Measurements from ENCODE around the gene CDK1. TPM values are rescaled to one million over a fixed set of nuclear protein-coding genes. Genes with fewer than 3 reads are reported as not detected.

The CDK1 gene
- total RNA-seq, 4 donors from 2014 or later, result 0.26 to 2.8 (median 0.75) TPM

DNA sequence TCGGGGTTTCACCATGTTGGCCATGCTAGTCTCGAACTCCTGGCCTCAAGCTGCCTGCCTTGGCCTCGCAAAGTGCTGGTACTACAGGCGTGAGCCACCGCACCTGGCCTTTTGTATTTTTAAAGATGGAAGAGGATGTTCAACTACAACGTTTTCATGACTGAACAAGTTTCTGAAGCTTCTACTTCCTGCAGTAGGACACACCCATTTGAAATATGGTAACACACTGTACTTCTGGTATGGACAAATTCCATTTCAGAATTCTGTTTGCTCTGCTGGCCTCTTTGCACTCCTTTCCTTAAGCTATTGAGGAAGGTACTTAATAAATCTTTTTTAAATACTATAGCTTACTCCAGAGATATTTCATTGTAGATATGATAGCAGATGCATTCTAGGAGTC, 10.9 kb upstream of the CDK1 start:
- DNase-seq (ENCODE audit: extremely low spot score), result no peak
- TF ChIP-seq POLR2A (IDR thresholded peaks at IDR 0.05; ENCODE audit: low read depth) (no peak), EP300 (IDR thresholded peaks at IDR 0.05) (no peak), POLR2AphosphoS5 (IDR thresholded peaks at IDR 0.05) (no peak)
- TF ChIP-seq, protein P1, sequence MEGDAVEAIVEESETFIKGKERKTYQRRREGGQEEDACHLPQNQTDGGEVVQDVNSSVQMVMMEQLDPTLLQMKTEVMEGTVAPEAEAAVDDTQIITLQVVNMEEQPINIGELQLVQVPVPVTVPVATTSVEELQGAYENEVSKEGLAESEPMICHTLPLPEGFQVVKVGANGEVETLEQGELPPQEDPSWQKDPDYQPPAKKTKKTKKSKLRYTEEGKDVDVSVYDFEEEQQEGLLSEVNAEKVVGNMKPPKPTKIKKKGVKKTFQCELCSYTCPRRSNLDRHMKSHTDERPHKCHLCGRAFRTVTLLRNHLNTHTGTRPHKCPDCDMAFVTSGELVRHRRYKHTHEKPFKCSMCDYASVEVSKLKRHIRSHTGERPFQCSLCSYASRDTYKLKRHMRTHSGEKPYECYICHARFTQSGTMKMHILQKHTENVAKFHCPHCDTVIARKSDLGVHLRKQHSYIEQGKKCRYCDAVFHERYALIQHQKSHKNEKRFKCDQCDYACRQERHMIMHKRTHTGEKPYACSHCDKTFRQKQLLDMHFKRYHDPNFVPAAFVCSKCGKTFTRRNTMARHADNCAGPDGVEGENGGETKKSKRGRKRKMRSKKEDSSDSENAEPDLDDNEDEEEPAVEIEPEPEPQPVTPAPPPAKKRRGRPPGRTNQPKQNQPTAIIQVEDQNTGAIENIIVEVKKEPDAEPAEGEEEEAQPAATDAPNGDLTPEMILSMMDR (IDR thresholded peaks at IDR 0.05), result no peak
- no peaks in the 10 kb centered on the region for H3K36me3 ChIP-seq
- intact Hi-C loops (cut with DNase I), result no loop called here
- no peak overlapping the region for H3K27ac ChIP-seq (replicated peaks in 1 of 4)
- H3K9me3 ChIP-seq, result no peaks in the 10 kb centered on the region
- no peaks in the 10 kb centered on the region for H3K27me3 ChIP-seq
- no peaks in the 10 kb centered on the region for H3K4me1 ChIP-seq
- 87% methylated on average over 6 of the region's 6 CpGs for WGBS
- H3K4me3 ChIP-seq, result no peak overlapping the region

- 58% methylated on average over 2 of the region's 2 CpGs for WGBS
- H3K36me3 ChIP-seq, result no peaks in the 10 kb centered on the region
- TF ChIP-seq, protein P1 (IDR thresholded peaks at IDR 0.05), result no peak
- TF ChIP-seq EP300 (IDR thresholded peaks at IDR 0.05), result no peak
- intact Hi-C loops (cut with DNase I), result no loop called here
- no peak for DNase-seq (ENCODE audit: extremely low spot score)
- no peak overlapping the region for H3K27ac ChIP-seq (replicated peaks in 1 of 4)
- no peaks in the 10 kb centered on the region for H3K9me3 ChIP-seq
- H3K4me3 ChIP-seq, result no peak overlapping the region
- H3K27me3 ChIP-seq, result no peaks in the 10 kb centered on the region
- H3K4me1 ChIP-seq, result no peaks in the 10 kb centered on the region
These were observed 8.9 kb upstream of the CDK1 start for GRCh38 chr10:60769406-60769805.

DNA sequence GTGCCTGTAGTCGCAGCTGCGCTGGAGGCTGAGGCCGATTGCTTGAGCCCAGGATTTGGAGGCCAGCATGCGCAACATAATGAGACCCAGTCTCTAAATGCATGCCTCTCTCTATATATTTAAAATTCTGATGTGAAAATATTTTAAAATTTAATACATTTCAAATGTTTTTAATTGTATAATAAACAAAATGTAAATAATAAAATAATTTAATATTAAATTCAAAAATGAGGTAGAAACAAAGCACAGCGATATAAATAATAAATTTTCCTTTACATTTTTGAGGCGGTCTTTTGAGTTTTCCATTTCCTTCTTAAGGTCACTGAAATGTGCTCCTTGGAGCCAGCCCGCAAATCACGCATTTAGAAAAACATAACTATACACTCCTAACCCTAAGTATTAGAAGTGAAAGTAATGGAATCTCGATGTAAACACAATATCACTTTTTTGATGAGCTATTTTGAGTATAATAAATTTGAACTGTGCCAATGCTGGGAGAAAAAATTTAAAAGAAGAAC, 523 bp upstream of the CDK1 start:
- peak overlapping the region; percentile 61 to 76 (median 64) for H3K4me3 ChIP-seq
- peaks cover 0 to 7% (median 0%) of the 10 kb centered on the region in 4 donors for H3K27me3 ChIP-seq
- intact Hi-C loops (cut with DNase I), result no loop called here
- DNase-seq (ENCODE audit: extremely low spot score), result no peak
- 45% methylated on average over 9 of the region's 9 CpGs for WGBS
- H3K4me1 ChIP-seq, result peaks cover 6 to 14% (median 8%) of the 10 kb centered on the region in 4 donors
- no peaks in the 10 kb centered on the region for H3K36me3 ChIP-seq
- TF ChIP-seq, protein P1 (IDR thresholded peaks at IDR 0.05), result no peak
- no peak for TF ChIP-seq POLR2AphosphoS5 (IDR thresholded peaks at IDR 0.05)
- no peak for TF ChIP-seq EP300 (IDR thresholded peaks at IDR 0.05)
- TF ChIP-seq POLR2A (IDR thresholded peaks at IDR 0.05; ENCODE audit: low read depth), result no peak
- peak overlapping the region in 1 of 4 donors; percentile 54 for H3K27ac ChIP-seq (replicated peaks in 1 of 4)
- H3K9me3 ChIP-seq, result no peaks in the 10 kb centered on the region

- TF ChIP-seq POLR2A (IDR thresholded peaks at IDR 0.05; ENCODE audit: low read depth) (no peak), EP300 (IDR thresholded peaks at IDR 0.05) (no peak), POLR2AphosphoS5 (IDR thresholded peaks at IDR 0.05) (no peak)
- TF ChIP-seq, protein P1 (IDR thresholded peaks at IDR 0.05), result no peak
- intact Hi-C loops (cut with DNase I), result no loop called here
- Histone ChIP-seq H3K36me3 (no peaks in the 10 kb centered on the region), H3K4me1 (peaks cover 6 to 14% (median 8%) of the 10 kb centered on the region in 4 donors), H3K27ac (replicated peaks in 1 of 4) (peak overlapping the region in 1 of 4 donors; percentile 54), H3K27me3 (peaks cover 0 to 7% (median 0%) of the 10 kb centered on the region in 4 donors), H3K4me3 (peak overlapping the region; percentile 61 to 76 (median 64)), H3K9me3 (no peaks in the 10 kb centered on the region)
- no peak for DNase-seq (ENCODE audit: extremely low spot score)
- WGBS, result 17% methylated on average over 10 of the region's 17 CpGs
These were observed 906 bp downstream of the CDK1 start for GRCh38 chr10:60778971-60779796.

All from esophagus muscularis mucosa (tissue), 4 donors.